ENCODE measurements around the gene ZDHHC18.

DNA sequence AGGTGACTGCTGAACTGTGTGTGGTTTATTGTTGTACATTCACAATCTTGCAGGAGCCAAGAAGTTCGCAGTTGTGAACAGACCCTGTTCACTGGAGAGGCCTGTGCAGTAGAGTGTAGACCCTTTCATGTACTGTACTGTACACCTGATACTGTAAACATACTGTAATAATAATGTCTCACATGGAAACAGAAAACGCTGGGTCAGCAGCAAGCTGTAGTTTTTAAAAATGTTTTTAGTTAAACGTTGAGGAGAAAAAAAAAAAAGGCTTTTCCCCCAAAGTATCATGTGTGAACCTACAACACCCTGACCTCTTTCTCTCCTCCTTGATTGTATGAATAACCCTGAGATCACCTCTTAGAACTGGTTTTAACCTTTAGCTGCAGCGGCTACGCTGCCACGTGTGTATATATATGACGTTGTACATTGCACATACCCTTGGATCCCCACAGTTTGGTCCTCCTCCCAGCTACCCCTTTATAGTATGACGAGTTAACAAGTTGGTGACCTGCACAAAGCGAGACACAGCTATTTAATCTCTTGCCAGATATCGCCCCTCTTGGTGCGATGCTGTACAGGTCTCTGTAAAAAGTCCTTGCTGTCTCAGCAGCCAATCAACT is 45.2 kb upstream of the ZDHHC18 start:
- TF ChIP-seq CTCF (IDR thresholded peaks at IDR 0.05) (no peak), POLR2A (IDR thresholded peaks at IDR 0.05) (no peak)
